GM19043 (cell line): ENCODE data around the gene FBLN2.

Experiments
- ATAC-seq: cut with Tn5 transposase; IDR thresholded peaks from one replicate; pipeline ENCODE4 v1.9.1; 2021; ENCODE audit warnings: low read depth; ENCODE audit not compliant: unreplicated experiment

The FBLN2 gene

DNA sequence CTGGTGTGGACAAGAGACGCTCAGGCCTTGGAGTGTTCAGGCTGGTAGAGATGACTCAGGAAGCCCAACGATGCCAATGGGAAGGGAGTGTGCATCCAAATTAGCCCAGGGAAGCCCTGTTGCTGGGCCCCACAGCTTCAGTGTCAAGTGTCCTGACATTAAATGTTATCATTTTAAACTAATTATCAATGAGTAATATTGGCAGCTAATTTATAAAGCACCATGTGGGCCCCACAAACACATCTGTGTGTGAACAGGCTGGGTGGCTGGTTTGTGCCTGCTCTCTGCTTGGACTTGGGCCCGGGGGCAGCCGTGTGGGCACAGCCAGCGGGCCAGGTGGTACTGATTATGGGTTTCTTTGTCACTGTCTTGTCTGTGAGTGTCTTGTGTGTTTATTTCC, 15.0 kb downstream of the FBLN2 start:
- ATAC-seq = no peak

DNA sequence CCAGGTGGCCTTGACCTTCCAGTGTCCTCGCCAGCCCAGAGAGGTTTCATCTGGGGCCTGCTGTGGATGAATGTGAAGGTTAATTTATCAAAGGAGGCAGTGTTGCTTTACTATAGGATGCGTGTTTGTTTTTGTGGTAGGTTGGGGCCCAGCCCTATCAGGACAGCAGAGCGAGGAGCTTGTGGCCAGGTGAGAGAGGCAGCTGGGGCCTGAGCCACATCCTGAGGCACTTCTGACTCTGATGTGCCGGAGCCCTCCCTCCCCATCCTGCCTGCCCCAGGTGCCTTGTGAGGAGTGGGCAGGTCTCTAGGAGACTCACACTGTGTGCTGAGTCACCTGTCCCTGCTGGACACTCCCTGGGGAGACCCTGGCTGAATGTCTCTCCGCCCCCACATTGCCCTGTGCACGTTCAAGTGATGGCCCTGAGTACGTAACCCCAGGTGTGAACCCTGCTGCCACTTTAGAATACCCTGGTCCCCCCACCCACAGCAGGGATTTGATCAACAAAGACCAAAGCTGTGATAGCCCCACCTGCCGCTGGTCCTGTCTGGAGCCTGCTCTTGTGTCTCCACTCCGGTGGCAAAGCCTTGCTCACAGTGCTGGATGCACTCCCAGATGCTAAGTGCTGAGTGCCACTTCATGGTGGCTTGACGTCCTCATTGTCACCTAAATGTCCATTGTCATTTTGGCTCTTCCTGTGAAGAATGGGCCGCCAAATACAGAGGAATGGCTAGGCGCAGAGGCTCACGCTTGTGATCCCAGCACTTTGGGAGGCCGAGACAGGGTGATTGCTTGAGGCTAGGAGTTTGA, 16.0 kb downstream of the FBLN2 start:
- ATAC-seq = no peak

DNA sequence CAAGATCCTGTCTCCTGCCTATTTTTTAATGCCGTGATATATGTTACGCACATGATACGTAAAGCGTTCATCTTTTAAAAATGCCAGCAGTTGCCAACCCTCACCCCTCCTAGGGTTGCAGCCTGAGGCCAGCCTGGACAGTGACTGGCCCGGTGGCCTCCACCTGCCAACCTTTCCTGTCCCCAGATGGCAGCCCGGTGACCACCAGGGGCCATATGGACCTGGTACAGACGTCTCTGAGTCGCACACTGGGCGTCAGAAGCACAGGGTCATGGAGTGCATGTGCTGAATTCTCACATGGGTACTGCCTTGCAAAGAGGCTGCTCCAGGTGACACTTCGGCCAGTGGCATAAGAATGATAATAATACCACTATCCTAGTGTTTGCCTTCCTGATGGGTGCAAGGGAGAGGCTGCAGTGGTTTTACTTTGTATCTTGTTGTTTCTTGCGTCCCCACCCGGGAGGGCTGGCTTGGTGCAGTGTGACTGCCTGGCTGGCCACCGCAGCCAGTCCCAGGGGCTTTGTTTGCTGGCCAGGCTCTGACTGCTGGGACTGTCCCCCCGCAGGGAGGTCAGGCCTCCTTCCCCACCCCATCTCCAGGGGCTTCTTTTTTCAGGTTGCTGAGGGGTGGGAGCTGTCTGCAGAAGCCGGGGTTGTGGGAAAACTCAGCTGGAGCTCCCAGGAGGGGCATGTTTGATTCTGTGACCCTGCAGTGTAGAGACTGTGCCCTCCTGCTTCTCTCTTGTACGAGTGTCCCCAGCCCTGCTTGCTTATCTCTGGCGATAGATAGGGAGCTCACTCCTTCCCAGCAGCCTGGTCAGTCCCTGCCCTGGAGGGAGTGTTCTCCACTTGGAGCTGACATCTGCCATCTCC, 16.9 kb downstream of the FBLN2 start:
- no peak for ATAC-seq

DNA sequence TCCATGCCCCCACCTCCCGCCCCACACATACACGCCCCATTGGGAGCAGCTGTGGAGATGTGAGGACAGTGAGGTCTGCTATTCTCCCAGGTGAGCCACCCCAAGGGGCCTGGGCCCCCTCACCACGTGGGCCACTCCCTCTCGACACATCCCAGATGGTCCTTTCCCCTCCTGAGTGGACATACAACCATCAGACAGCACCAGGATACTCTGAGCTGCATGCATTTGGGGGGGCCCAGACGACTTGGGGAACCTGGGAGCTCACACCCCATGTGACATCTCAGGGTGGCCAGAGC, 17.5 kb downstream of the FBLN2 start:
- ATAC-seq = no peak

DNA sequence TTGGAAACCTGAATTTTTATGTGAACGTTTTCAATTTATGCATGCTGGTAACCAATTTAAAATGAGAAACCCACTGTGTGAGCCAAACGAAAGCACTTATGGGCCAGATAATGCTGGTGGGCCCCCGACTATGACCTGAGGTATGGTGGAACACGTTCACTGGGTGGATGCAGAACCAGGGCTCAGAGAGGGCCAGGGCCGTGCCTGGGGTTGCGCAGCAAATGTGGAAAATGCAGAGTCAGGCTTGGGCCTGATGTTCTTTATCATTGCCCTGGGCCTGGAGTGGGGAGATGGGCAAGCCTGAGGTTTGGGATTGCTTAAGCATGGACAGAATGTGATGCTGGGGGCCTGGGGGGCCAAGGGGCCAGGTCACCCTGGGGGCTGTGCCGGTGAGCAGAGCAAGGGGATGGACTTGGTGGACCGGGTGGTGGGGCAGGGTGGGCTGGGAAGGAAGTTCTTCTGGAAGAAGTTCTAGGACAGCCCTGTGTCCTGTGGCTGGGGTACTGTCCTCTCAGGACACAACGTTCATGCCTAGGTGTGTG, 17.9 kb downstream of the FBLN2 start:
- no peak for ATAC-seq

DNA sequence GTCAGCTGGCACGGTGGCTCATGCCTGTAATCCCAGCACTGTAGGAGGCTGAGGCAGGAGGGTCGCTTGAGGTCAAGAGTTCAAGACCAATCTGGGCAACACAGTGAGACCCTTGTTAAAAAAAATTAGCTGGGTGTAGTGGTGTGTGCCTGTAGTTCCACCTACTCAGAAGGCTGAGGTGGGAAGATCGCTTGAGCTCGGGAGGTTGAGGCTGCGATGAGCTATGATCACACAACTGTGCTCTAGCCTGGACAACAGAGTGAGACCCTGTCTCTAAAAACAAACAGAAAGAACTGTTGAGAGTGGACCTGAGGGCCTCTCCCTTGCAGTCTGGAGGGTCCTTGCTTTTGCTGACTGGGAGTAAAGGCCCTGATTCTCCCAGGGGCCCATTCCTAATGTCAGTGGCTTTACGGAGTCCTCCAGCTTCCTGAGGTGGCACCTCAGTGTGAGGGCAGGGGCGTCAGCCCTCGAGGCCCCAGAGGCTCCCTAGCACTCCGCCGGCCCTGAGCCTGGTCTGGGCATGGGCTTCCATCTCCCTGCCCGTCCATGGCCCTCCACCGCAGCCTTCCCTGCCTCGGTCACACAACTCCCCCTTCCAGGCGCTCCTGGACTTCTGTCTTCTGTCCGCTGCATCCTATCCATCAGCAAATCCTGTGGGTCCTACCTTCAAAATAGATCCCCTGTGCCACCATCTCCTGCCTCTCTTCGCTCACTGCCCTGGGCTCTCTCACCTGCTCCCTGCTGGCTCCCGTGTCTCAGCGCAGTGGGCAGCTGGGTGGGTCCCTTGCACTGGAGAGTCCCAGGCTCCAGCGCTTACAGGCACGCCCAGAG, 19.0 kb downstream of the FBLN2 start:
- no peak for ATAC-seq

DNA sequence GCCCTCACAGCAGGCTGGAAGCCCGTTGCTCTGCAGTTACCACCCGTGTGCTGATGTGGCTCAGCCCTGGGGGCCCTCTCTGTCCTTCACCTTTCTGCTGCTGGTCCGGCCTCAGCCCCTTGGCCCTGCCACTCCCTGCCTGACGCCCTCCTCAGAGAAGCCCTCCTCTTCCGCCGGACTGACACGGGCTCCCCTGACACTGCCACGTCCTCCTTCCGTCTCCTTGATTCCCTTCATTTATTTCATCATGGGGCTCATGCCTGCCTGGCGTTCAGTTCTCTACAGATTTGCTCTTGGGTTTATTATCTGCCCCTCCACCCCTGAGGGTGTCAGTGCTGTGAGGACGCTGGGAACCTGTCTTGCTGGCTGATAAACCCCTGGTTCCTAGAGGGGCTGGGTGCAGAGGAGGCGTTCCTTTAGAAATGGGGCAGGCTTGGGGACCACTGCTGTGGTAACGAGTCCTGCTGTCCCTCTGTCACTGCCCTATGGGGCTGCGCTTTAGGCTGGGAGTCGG, 19.6 kb downstream of the FBLN2 start:
- ATAC-seq = no peak

DNA sequence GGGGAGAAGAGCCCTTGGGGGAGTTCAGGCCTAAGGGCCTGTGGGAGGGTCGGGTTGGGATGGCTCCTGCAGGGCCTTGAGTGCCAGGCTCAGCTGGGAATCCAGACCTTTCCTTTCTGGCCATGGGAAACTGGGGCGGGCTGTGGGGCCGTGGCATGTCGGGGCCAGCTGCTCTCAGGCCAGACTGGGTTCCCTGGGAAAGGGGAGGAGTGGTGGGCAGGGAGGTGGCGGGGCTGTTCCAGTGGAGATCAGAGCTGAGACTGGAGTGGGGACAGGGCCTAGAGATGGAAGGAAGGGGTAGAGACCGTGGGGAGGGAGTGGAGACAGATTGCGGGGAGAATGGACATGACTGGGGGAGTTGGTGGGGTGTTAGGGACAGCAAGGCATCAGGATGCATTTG, 20.3 kb downstream of the FBLN2 start:
- no peak for ATAC-seq

DNA sequence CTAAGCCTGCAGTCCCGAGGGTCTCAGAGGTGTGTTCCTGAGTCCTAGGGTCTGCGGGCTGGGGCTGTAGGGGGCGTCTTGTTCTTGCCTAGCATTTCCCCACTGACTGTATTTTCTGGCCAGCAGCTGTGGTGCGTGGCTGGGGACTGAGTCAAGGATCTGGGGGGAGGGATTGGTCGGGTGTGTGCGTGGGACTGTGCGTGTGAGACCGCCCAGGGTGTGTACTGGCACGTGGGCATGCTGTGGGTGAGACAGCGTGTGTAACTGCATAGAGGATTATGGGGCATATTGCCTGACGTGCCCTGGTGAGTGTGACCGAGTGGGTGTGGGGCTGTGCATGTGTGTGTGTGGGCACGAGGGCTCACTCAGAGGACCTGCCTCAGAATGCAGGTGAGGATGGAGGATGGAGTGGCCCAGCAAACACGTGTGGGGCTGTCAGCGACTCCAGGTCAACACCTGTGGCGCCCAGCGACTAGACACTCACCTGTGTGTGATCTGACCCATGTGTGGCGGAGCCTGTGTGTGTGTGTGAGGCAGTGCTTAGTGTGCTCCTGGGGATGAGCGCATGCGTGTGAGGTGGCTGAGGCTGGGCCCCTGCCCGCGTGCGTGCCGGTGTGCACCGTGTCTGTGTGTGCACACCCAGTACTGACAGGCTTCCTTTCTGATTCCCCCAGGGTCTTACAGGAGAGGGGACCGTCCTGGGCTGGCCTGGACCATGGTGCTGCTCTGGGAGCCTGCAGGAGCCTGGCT, 20.9 kb downstream of the FBLN2 start:
- no peak for ATAC-seq

DNA sequence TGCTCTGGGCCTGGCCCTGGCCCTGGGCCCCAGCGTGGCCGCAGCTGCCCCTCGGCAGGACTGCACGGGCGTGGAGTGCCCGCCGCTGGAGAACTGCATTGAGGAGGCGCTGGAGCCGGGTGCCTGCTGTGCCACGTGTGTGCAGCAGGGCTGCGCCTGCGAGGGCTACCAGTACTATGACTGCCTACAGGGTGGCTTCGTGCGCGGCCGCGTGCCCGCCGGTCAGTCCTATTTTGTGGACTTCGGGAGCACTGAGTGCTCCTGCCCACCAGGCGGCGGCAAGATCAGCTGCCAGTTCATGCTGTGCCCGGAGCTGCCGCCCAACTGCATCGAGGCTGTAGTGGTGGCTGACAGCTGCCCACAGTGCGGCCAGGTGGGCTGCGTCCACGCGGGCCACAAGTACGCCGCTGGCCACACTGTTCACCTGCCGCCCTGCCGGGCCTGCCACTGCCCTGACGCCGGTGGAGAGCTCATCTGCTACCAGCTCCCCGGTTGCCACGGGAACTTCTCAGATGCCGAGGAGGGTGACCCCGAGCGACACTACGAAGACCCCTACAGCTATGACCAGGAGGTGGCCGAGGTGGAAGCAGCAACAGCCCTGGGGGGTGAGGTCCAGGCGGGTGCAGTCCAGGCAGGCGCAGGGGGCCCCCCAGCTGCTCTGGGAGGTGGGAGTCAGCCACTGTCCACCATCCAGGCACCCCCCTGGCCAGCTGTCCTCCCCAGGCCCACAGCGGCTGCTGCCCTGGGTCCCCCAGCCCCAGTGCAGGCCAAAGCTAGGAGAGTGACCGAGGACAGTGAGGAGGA, 21.7 kb downstream of the FBLN2 start:
- no peak for ATAC-seq

DNA sequence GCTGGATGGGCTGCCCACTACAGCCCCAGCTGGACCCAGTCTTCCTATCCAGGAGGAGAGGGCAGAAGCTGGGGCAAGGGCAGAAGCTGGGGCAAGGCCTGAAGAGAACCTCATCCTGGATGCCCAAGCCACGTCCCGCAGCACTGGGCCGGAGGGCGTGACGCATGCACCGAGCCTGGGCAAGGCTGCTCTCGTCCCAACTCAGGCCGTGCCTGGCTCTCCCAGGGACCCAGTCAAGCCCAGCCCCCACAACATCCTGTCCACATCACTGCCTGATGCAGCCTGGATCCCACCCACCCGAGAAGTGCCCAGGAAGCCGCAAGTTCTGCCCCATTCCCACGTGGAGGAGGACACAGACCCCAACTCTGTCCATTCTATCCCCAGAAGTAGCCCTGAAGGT, 22.3 kb downstream of the FBLN2 start:
- no peak for ATAC-seq

DNA sequence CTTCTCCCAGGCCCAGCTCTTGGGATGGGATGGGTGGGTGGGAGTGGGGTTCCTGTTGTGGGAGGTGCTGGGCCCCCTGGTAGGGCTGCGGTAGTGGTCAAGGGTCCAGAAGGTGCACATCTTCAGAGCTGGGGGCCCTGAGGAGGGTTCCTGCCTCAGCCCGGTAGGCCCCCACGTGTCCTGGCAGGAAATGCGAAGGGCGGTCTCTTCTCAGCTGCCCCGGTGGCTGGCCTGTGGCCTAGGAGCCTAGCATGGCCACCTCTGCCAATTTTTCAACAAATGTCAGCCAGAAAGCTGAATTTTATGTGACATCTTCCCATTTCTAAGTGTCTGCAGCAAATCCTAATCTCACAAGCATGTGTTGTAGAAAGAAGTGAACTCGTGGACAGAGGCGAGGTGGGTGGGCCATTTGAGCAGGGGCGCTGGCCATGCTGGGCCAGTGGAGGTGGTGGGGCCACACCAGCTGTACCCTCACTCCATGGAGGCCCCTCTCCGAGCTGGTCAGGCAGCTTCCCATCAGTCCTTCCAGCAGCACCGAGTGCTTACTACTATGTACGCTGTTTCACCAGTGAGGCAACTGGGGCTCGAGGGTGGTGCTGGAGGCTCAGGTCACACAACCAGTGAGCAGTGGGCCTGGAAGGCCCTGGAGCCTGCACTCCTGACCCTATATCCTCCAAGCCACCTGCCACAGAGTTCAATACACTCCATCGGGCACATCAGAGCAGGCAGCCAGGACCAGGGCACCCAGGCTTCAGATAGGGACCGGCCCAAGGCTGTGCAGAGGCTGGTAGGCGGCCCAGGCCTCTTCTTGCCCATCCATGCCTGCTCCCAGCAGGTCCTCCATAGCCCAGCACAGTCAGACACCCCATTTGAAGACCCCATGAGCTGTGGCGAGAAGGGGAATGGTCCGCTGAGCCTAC, 23.2 kb downstream of the FBLN2 start:
- ATAC-seq = no peak

DNA sequence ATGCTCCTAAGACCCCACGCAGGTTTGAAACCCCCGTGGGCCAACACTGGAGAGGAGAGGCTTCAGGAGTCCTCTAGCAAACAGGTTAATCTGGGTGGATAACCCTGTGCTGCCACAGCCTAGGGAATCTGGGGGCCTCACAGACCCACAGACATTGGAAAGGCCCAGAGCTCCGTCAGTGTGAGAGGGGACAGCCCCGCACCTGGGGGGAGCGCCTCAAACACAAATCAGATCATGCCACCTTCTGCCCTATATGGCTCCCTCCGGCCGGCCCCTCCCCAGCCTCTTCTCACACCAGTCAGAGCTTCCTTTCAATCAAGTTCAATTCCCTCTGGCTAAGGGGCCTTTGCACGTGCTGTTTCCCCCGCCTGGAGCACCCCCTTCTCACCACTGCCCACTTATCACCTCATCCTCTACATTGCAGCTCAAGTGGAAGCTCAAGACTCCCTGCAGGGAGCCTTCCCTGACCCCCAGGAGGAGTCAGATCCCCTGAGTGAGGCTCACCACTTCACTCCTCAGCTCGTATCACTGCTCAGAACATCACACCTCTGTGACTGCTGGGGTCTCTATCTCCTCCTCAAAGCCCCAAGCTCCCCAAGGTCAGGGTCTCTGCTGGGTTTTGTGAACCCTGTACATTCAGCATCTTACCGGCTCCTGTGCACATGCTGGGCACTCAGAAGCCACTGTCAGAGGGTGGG, 24.1 kb downstream of the FBLN2 start:
- ATAC-seq = no peak

DNA sequence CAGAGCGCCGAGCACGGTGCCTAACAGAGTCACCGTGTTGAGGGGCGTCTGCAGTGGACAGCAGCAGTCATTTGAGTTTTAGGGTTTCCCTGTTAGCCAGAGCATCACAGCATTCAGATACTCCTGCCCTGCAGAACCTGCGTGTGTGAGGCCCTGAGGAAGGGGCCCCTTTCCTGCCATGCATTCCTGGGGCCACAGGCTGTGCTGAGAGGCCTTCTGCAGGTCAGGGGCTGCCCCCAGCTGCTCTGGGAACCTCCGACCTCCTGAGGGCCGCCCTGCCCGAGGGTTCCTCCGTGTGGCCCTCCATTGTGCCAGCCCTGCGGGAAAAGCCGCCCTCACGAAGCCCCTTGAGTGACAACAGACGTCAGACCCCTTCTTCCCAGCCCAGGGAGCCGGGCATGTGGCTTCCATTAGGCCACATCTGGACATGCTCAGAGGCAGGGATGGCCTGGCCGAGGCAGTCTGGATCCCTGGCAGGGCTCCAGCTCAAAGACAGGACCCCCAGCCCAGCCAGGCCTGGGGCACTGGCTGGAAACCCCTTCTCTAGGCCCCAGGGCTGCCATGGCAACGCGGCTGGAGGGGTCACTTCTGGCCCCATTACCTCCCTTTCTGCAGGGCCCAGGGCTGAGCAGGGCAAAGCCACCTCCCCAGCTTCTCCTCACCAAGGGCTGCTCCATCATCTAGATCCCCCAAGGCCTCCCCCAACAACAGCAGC, 25.3 kb downstream of the FBLN2 start:
- ATAC-seq = no peak

DNA sequence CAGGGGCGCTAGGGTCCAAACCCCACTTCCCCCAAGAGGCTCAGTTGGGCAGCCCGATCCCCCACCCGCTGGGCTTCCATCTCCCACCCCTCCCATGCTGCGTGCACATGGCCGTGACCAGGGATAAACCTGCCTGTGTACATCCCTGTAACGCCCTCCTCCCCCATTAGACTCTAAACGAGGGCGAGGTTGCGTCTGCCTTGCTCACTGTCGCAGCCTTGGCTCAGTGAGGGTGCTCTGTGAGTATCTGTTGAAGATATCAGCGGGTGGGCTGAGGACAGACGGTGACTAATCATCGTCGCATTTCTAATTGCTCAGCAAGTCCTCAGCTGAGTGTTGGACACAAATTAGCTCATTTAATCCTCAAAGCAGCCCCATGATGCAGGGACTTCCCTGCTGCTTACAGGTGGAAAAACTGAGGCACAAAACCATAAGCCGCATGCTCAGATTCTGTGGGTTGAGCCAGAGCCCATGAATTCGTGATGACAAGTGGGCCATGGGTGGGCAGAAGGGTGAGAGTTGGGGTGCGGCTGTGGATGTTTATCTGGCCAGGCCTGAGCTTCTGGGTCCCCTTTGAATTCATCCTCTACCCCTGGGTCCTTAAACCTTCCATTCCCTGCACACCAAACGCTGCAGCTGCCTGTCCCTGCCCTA, 26.0 kb downstream of the FBLN2 start:
- no peak for ATAC-seq

DNA sequence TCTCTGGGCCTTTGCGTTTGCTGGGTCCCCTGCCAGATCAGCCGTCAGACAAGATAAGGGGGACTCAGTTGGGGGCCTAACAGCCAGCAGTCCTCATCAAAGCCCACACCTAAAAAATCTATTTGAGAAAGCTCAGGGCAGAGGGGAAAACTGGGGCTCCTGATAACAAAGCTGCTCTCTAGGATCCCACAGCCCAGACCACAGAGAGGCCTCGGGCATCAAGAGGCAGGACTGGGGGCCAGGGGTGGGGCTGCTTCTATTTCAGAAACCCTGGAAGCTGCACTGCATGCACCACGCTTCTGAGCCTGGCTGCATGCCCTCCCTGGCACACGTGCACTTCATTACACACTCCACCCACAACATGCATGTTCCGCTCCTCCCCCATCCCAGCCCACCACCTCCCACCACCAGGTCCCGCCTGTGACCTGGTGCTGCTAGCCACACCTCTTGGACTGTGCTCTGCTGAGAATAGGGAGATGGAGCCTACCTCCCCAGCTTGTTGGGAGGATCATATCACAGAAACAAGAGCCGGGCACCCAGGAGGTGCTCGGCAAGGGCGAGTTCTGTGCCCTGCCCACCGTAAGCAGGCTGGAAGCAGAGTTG, 26.6 kb downstream of the FBLN2 start:
- no peak for ATAC-seq
